Measurements from ENCODE around the gene MYH6.
"Not testable (repeated sequence)": the region's sequence is repeated elsewhere in the genome, so short reads cannot be mapped to it uniquely, and the experiment has no call there.

The MYH6 gene

GRCh38 chr14:23413681-23414080 is 5.6 kb upstream of the MYH6 start:
- no peak for DNase-seq

GRCh38 chr14:23411563-23412525 is 3.8 kb upstream of the MYH6 start:
- no peak for DNase-seq

- no peak for DNase-seq
Observed at GRCh38 chr14:23409966-23410635, 2.0 kb upstream of the MYH6 start.

GRCh38 chr14:23409475-23409874 is 1.4 kb upstream of the MYH6 start:
- DNase-seq = no peak

- no peak for DNase-seq
Observed at GRCh38 chr14:23408307-23408630, 196 bp upstream of the MYH6 start.

- DNase-seq = no peak
Observed at GRCh38 chr14:23406725-23407355, 1.2 kb downstream of the MYH6 start.

- no peak for DNase-seq
Observed at GRCh38 chr14:23406244-23406643, 1.8 kb downstream of the MYH6 start.

- no peak for DNase-seq
Observed at GRCh38 chr14:23405516-23406025, 2.5 kb downstream of the MYH6 start.

GRCh38 chr14:23405096-23405495 is 3.0 kb downstream of the MYH6 start:
- no peak for DNase-seq

GRCh38 chr14:23404331-23404900 is 3.7 kb downstream of the MYH6 start:
- DNase-seq = no peak

GRCh38 chr14:23403908-23404307 is 4.2 kb downstream of the MYH6 start:
- no peak for DNase-seq

- DNase-seq = no peak
Observed at GRCh38 chr14:23403139-23403438, 5.0 kb downstream of the MYH6 start.

- DNase-seq = no peak
Observed at GRCh38 chr14:23402296-23403138, 5.6 kb downstream of the MYH6 start.

GRCh38 chr14:23401291-23401690 is 6.8 kb downstream of the MYH6 start:
- DNase-seq = no peak

- DNase-seq = not testable (repeated sequence)
Observed at GRCh38 chr14:23400496-23401149, 7.5 kb downstream of the MYH6 start.

- no peak for DNase-seq
Observed at GRCh38 chr14:23399591-23399990, 8.5 kb downstream of the MYH6 start.

GRCh38 chr14:23399136-23399535 is 8.9 kb downstream of the MYH6 start:
- no peak for DNase-seq

- no peak for DNase-seq
Observed at GRCh38 chr14:23398348-23398747, 9.7 kb downstream of the MYH6 start.

GRCh38 chr14:23396781-23397407 is 11.2 kb downstream of the MYH6 start:
- no peak for DNase-seq

- no peak for DNase-seq
Observed at GRCh38 chr14:23396126-23396525, 11.9 kb downstream of the MYH6 start.

GRCh38 chr14:23392613-23393012 is 15.5 kb downstream of the MYH6 start:
- no peak for DNase-seq

Data from NCI-H187 treated with DMSO at 0.1 percent for 48 hours (cell line).